NCI-H226 (cell line): ENCODE results near the gene TRPM3.

Experiments
- DNase-seq: peaks from one replicate; pipeline ENCODE4 v3.0.0-alpha.2; 2015

The TRPM3 gene

GRCh38 chr9:71096421-71097108 lies 24.9 kb downstream of the TRPM3 start:
- DNase-seq, result no peak

DNA sequence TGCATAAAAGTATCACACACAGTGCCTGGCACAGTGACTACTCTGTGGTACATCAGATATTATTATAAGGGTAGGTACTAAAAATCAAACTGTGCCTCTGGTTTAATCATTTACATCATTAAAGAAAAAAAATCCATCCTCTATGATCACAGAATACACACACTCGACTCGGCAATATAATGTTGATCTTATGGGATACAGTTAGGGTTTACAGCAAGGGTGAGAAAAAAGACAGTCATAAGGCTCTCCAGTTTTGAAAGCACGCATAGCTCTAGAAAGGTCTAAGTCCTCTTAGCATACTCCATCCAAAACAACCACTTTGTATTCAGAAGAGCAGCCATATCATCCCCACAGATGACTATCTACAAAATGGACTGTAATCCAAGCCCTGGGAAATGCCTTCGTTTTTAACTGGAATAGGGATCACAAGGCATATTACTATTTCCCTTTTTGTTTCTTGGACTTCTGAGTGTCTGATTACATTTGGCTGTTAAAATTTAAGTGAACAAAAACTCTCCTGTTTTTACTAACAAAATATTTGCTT lies 26.6 kb downstream of the TRPM3 start:
- DNase-seq, result no peak

DNA sequence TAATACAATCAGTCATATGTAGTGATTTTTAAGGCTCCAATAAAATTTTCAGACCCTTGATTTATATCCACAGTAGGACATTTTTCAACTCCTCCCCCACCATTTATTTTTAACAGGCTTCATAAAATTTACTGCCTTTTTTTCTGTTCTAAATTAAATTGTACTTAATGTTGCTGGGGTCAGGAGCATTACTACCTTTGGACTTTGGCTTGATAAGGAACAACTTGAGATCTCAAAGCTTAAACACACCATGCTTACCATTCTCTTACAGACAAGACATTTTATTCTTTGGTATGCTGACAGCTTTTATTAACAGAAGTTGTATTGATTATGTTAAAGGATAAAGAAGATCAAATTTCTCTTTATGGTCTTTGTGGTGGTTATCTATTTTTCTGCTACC lies 30.5 kb downstream of the TRPM3 start:
- DNase-seq, result no peak

- DNase-seq, result no peak
Measured at GRCh38 chr9:71079451-71079850, 42.0 kb downstream of the TRPM3 start.

GRCh38 chr9:71076096-71076495 lies 45.3 kb downstream of the TRPM3 start:
- no peak for DNase-seq

DNA sequence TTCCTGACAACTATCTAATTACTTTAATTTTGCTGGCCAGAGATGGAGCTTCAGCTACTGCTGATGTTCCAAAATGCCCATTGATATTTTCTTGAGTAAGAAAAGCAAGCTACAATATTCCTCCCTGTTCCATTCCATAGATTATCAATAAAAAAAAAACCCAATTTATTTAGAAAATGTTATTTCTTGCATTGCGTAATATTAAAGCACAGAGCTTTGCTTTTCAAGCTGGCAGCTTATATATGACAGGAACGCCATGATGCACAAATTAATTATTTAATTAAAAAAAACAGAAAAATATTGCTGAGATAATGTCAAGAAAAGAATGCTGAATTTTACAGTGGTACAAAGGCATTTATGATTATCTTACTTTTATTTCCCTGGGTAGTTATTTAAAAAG lies 47.9 kb downstream of the TRPM3 start:
- no peak for DNase-seq

DNA sequence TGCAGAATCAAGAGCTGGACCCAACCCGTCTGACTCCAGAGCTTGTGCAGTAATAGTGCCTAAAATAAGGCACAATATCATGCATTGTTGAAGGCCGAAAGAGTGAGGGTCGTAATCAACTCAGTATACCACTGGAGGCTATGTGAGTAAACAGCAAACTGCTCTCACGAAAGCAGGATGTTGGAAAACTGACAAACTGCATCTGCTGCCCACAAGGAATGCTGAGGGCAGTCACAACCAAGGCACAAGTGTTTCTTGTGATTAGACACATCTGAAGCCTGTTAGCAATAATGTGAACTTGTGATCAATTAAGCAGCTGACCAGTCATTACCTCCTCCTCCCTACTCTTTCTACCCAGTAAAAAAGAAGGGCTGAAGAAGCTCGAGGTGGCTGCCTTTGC lies 48.8 kb downstream of the TRPM3 start:
- no peak for DNase-seq

DNA sequence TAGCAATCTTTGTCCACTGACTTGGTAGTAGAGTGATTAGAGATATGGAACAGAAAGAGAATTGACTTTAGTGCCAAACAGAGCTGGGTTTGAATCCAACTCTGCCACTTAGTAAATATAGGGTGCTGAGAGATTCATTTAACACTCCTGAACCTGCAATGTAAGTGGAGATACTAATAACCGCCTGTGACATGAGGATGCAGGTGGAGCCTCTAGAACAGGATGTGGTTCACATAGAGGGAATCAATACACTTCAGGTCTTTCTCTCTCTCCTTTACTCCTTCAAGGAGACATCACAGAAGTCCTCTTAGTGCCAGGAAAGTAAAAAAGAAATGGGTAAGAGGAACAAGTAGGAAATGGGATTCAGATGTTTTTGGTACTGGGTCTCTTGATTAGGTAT lies 49.8 kb downstream of the TRPM3 start:
- DNase-seq, result no peak

DNA sequence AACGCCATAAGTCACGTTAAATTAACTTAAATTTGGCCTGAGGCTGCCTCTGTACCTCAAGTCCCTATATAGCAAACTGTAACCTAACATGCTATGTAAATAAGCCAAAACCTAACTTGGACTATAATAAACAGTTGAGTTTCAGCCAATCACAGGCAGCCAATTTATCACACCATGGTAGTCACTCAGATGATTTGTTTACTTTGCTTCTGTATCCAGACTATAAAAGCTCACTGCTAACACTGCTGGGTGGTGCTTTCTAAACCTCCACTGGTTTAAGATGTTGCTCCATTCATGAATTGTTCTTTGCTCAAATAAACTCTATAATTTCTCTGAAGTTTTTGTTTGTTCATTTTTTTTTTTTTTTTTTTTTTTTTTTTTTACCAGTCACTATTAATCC lies 62.8 kb downstream of the TRPM3 start:
- no peak for DNase-seq

GRCh38 chr9:71052287-71052686 lies 69.1 kb downstream of the TRPM3 start:
- no peak for DNase-seq

GRCh38 chr9:71048280-71048679 lies 73.1 kb downstream of the TRPM3 start:
- DNase-seq, result no peak

- no peak for DNase-seq
Measured at GRCh38 chr9:71042448-71042990, 78.9 kb downstream of the TRPM3 start.

DNA sequence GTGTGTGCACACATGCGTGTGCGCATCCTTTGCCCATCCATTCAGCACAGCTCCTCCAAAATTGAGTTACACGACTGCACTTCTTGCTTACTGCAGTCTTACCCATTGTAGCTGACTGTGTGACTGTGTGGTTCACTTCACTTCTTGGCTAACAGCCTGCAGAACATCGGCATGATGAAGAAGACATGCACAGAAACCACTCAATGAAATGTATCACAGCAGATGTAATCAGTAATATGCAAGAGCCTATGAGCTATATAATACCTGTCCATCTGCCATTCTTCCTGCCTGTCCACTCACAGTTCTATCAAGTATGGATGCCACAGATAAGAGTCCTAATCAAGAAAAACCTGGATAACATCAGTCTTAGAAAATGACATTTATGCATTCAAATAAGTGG lies 83.9 kb downstream of the TRPM3 start:
- no peak for DNase-seq

GRCh38 chr9:71036501-71036900 lies 84.9 kb downstream of the TRPM3 start:
- DNase-seq, result peak; percentile 15

- no peak for DNase-seq
Measured at GRCh38 chr9:71032779-71033178, 88.6 kb downstream of the TRPM3 start.

- no peak for DNase-seq
Measured at GRCh38 chr9:71025728-71026127, 95.7 kb downstream of the TRPM3 start.

DNA sequence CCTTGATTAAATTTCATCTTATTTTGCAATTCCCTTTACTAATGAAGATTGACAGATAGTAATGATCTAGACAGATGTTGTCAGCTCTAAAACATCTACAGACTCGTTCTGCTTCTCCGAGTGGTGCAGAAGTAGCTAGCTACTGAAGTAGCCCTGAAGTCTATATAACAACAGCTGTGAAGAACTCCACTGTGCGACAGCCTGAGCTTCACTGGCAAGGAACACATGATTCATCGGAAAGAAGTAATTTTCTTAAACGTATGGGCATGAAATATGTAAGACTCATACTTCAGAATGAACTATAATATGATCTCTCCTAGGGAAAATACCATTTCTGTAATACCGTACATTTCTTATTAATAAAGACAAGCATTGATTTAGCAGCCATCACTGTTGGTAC lies 96.2 kb downstream of the TRPM3 start:
- DNase-seq, result no peak

- no peak for DNase-seq
Measured at GRCh38 chr9:71010258-71010657, 111.2 kb downstream of the TRPM3 start.

DNA sequence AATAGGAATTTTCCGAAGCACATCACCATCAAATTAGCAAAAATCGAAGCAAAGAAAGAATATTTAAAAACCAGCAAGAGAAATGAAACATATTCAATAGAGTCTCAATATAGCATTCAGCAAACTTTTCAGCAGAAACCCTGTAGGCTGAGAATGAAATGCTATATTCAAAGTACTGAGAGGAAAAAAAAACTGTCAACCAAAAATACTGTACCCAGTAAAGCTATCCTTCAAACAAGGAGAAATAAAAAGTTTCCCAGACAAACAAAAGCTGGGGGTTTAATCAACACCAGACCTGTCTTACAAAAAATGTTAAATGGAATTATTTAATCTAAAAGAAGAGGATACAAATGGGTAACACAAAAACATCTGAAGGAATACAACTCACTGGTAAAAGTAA lies 116.0 kb downstream of the TRPM3 start:
- DNase-seq, result no peak

DNA sequence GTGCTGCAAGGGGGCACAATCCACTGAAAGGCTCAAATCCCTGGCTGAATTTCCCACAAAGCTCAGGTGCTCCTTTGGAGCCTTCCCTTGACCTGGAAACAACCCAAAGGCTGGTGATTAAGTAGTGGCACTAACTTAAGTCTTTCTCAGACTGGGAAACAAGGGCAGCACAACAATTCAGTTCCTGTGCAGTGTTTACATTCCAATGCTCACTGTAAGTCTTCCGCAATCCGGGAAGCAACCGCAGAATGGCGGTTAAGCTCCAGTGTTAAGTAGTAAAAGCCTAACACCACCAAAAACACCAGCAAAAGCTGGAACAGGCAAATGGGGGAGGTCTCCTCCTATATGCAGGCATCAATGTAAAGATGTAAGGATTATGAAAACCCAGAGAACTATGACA lies 117.2 kb downstream of the TRPM3 start:
- DNase-seq, result no peak

- no peak for DNase-seq
Measured at GRCh38 chr9:71003346-71003745, 118.1 kb downstream of the TRPM3 start.

- no peak for DNase-seq
Measured at GRCh38 chr9:71001780-71002386, 119.5 kb downstream of the TRPM3 start.

- DNase-seq, result peak; percentile 8
Measured at GRCh38 chr9:70998962-70999361, 122.5 kb downstream of the TRPM3 start.

DNA sequence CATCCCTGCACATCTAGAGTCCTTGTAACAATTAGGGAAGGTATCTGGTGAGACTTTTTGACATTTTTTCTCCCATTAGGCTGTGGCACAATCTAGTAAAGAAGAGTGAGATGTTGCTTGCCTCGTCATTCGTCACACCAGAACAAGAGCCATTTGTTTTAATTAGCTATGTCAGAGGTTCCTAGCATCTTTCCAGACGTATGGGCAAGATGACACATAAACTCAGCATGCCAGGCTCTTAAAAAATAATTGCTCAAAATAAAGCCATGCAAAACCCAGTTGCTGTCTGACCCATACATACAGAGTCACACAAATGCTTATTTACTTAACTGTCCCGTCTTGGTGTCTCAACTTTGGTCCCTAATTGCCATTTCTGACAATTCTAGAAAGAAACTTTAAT lies 125.9 kb downstream of the TRPM3 start:
- no peak for DNase-seq

DNA sequence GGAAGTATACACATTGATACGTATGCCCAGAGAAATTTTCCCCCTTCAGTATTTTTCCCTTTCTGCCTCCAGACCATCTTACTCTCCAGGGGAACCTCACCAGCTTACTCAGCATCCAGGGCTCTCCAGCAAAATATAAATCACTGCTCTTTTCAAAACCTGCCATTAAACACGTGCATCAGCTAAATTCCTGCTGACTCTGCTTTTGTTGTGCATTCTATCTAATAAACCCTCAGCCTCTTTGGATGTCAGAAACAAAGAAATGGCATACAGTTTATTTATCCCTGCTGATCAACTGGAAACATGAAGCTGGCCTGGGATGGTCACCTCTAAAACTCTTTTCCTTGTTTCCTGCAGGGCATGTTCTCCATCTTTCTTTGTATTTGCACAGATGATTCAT lies 126.8 kb downstream of the TRPM3 start:
- DNase-seq, result no peak
